22Rv1 (cell line): ENCODE data around the gene ZFYVE26.

Source experiments
- CTCF ChIP-seq: fragments of 450-650 bp; IDR thresholded peaks from 2 replicates; pipeline ENCODE4 v1.5.1; 2017; ENCODE audit warnings: mild to moderate bottlenecking
- ZFX ChIP-seq: fragments of 450-650 bp; IDR thresholded peaks from 2 replicates; pipeline ENCODE4 v1.6.1; 2017; ENCODE audit warnings: antibody characterized with exemption, borderline replicate concordance

GRCh38 chr14:67820428-67820971 is 4.1 kb upstream of the ZFYVE26 start:
- no peak for TF ChIP-seq CTCF
- TF ChIP-seq ZFX: no peak
